ENCODE data around the gene MORC3.

MORC3 gene

GRCh38 chr21:36344931-36345330 lies 24.9 kb downstream of the MORC3 start:
- H3K4me3 ChIP-seq (ENCODE audit: low read depth, low read length): no peak overlapping the region
- H3K4me2 ChIP-seq (ENCODE audit: low read length): no peak overlapping the region
- H3K79me2 ChIP-seq: no peaks in the 10 kb centered on the region
- no peaks in the 10 kb centered on the region for H3K27me3 ChIP-seq (ENCODE audit: control insufficient read depth, insufficient read depth, low read length)
- no peak for TF ChIP-seq CTCF (IDR thresholded peaks at IDR 0.05)
- no peaks in the 10 kb centered on the region for H3K36me3 ChIP-seq (ENCODE audit: control insufficient read depth, insufficient read depth, low read length)
- no peak overlapping the region for H2AFZ ChIP-seq
- no peaks in the 10 kb centered on the region for H3K4me1 ChIP-seq
- no peak overlapping the region for H3K27ac ChIP-seq
- H3K9ac ChIP-seq: no peak overlapping the region
- no peaks in the 10 kb centered on the region for H3K9me3 ChIP-seq (ENCODE audit: control insufficient read depth, low read length)

- H3K4me1 ChIP-seq: no peaks in the 10 kb centered on the region
- H3K27me3 ChIP-seq (ENCODE audit: control insufficient read depth, insufficient read depth, low read length): no peaks in the 10 kb centered on the region
- H3K27ac ChIP-seq: no peak overlapping the region
- H3K9me3 ChIP-seq (ENCODE audit: control insufficient read depth, low read length): no peaks in the 10 kb centered on the region
- H3K4me2 ChIP-seq (ENCODE audit: low read length): no peak overlapping the region
- H3K9ac ChIP-seq: no peak overlapping the region
- no peaks in the 10 kb centered on the region for H3K79me2 ChIP-seq
- H3K36me3 ChIP-seq (ENCODE audit: control insufficient read depth, insufficient read depth, low read length): no peaks in the 10 kb centered on the region
- no peak overlapping the region for H3K4me3 ChIP-seq (ENCODE audit: low read depth, low read length)
- H2AFZ ChIP-seq: no peak overlapping the region
- TF ChIP-seq CTCF (IDR thresholded peaks at IDR 0.05): no peak
Observed at GRCh38 chr21:36347278-36347961, 27.4 kb downstream of the MORC3 start.

- H3K9ac ChIP-seq: no peak overlapping the region
- H2AFZ ChIP-seq: no peak overlapping the region
- no peaks in the 10 kb centered on the region for H3K79me2 ChIP-seq
- TF ChIP-seq CTCF (IDR thresholded peaks at IDR 0.05): no peak
- no peak overlapping the region for H3K27ac ChIP-seq
- no peak overlapping the region for H3K4me3 ChIP-seq (ENCODE audit: low read depth, low read length)
- H3K4me2 ChIP-seq (ENCODE audit: low read length): no peak overlapping the region
- no peaks in the 10 kb centered on the region for H3K36me3 ChIP-seq (ENCODE audit: control insufficient read depth, insufficient read depth, low read length)
- no peaks in the 10 kb centered on the region for H3K27me3 ChIP-seq (ENCODE audit: control insufficient read depth, insufficient read depth, low read length)
- no peaks in the 10 kb centered on the region for H3K4me1 ChIP-seq
- no peaks in the 10 kb centered on the region for H3K9me3 ChIP-seq (ENCODE audit: control insufficient read depth, low read length)
Observed at GRCh38 chr21:36347962-36348328, 27.9 kb downstream of the MORC3 start.

- Histone ChIP-seq H3K27me3 (ENCODE audit: control insufficient read depth, insufficient read depth, low read length) (no peaks in the 10 kb centered on the region), H3K4me2 (ENCODE audit: low read length) (no peak overlapping the region), H3K9ac (no peak overlapping the region), H2AFZ (no peak overlapping the region), H3K9me3 (ENCODE audit: control insufficient read depth, low read length) (no peaks in the 10 kb centered on the region), H3K79me2 (no peaks in the 10 kb centered on the region), H3K27ac (no peak overlapping the region), H3K4me1 (no peaks in the 10 kb centered on the region), H3K36me3 (ENCODE audit: control insufficient read depth, insufficient read depth, low read length) (no peaks in the 10 kb centered on the region), H3K4me3 (ENCODE audit: low read depth, low read length) (no peak overlapping the region)
- no peak for TF ChIP-seq CTCF (IDR thresholded peaks at IDR 0.05)
Observed at GRCh38 chr21:36349315-36349714, 29.3 kb downstream of the MORC3 start.

- H3K4me3 ChIP-seq (ENCODE audit: low read depth, low read length): no peak overlapping the region
- no peaks in the 10 kb centered on the region for H3K27me3 ChIP-seq (ENCODE audit: control insufficient read depth, insufficient read depth, low read length)
- H3K4me2 ChIP-seq (ENCODE audit: low read length): no peak overlapping the region
- H3K9me3 ChIP-seq (ENCODE audit: control insufficient read depth, low read length): no peaks in the 10 kb centered on the region
- no peaks in the 10 kb centered on the region for H3K4me1 ChIP-seq
- no peak for TF ChIP-seq CTCF (IDR thresholded peaks at IDR 0.05)
- no peak overlapping the region for H3K27ac ChIP-seq
- no peaks in the 10 kb centered on the region for H3K36me3 ChIP-seq (ENCODE audit: control insufficient read depth, insufficient read depth, low read length)
- no peaks in the 10 kb centered on the region for H3K79me2 ChIP-seq
- no peak overlapping the region for H3K9ac ChIP-seq
- no peak overlapping the region for H2AFZ ChIP-seq
Observed at GRCh38 chr21:36350282-36350910, 30.4 kb downstream of the MORC3 start.
